CD4-positive, CD25-positive, alpha-beta regulatory T cell (primary cell): ENCODE data around the gene KCND2. TPM values are rescaled to one million over a fixed set of nuclear protein-coding genes. Genes with fewer than 3 reads are reported as not detected.

Source experiments
- ATAC-seq, 2 donors: fragments of 150-1000 bp; cut with Tn5 transposase; one replicate each; pipeline ENCODE4 v1.10.0; 2021; ENCODE audit warnings: low read depth in 2 of 2, moderate number of reproducible peaks in 2 of 2, moderate library complexity in 1 of 2
- DNase-seq, 3 donors: peaks; one replicate each; pipeline versions ENCODE4 v3.0.0 to v3.0.0-alpha.2; 2012 to 2022; ENCODE audit warnings: mixed read lengths in 1 of 3
- H3K27ac ChIP-seq: one replicate; pipeline ENCODE4 v1.7.0; 2013; ENCODE audit warnings: mild to moderate bottlenecking, low read length; ENCODE audit not compliant: insufficient read depth, poor library complexity, severe bottlenecking
- H3K27me3 ChIP-seq: one replicate; pipeline ENCODE4 v1.7.0; 2013; ENCODE audit warnings: low read length; ENCODE audit not compliant: control insufficient read depth, insufficient read depth
- H3K36me3 ChIP-seq: one replicate; pipeline ENCODE4 v1.7.0; 2013; ENCODE audit warnings: mild to moderate bottlenecking, low read length, moderate library complexity; ENCODE audit not compliant: control insufficient read depth, insufficient read depth
- H3K4me1 ChIP-seq: 2 replicates; pipeline ENCODE4 v1.7.0; 2013; ENCODE audit warnings: mild to moderate bottlenecking, low read length; ENCODE audit not compliant: insufficient read depth, control insufficient read depth, poor library complexity, severe bottlenecking
- H3K4me3 ChIP-seq: one replicate; pipeline ENCODE4 v1.7.0; 2013; ENCODE audit warnings: low read depth, mild to moderate bottlenecking, low read length, moderate library complexity
- H3K9me3 ChIP-seq, 2 experiments: 1 replicate in 1 of 2; 2 replicates in 1 of 2; pipeline ENCODE4 v1.7.0; 2013; ENCODE audit warnings: low read length in 2 of 2, mild to moderate bottlenecking in 1 of 2, moderate library complexity in 1 of 2; ENCODE audit not compliant: control insufficient read depth in 2 of 2
- H3K27ac Mint-ChIP-seq, 3 donors: one replicate each; pipeline ENCODE4 v1.8.0; 2020 to 2022; ENCODE audit warnings: mild to moderate bottlenecking in 3 of 3, mixed read lengths in 3 of 3, moderate library complexity in 2 of 3
- H3K27me3 Mint-ChIP-seq: one replicate; pipeline ENCODE4 v1.8.0; 2022; ENCODE audit warnings: mild to moderate bottlenecking, mixed read lengths
- H3K36me3 Mint-ChIP-seq: one replicate; pipeline ENCODE4 v1.8.0; 2020; ENCODE audit warnings: mixed read lengths
- H3K4me1 Mint-ChIP-seq, 4 donors: one replicate each; pipeline ENCODE4 v1.8.0; 2020 to 2022; ENCODE audit warnings: mixed read lengths in 4 of 4, mild to moderate bottlenecking in 1 of 4
- H3K4me3 Mint-ChIP-seq, 4 donors: one replicate each; pipeline ENCODE4 v1.8.0; 2020 to 2022; ENCODE audit warnings: mild to moderate bottlenecking in 4 of 4, mixed read lengths in 4 of 4, moderate library complexity in 3 of 4
- H3K9me3 Mint-ChIP-seq, 7 donors: one replicate each; pipeline ENCODE4 v1.8.0; 2020 to 2022; ENCODE audit warnings: mixed read lengths in 7 of 7, mild to moderate bottlenecking in 3 of 7, moderate library complexity in 2 of 7
- polyA plus RNA-seq, 4 donors: library from polyadenylated mRNA; unstranded; fragments of 300-500 nt; fragmentation: Illumina TruSeq; gene quantifications; one replicate each; pipeline ENCODE4 v1.2.3, GENCODE V29; 2021
- total RNA-seq: library from RNA; stranded (reverse); gene quantifications from one replicate; pipeline ENCODE4 v1.2.3, GENCODE V29; 2022

The KCND2 gene
- total and polyA plus RNA-seq, 5 donors from 2014 or later, result not detected

DNA sequence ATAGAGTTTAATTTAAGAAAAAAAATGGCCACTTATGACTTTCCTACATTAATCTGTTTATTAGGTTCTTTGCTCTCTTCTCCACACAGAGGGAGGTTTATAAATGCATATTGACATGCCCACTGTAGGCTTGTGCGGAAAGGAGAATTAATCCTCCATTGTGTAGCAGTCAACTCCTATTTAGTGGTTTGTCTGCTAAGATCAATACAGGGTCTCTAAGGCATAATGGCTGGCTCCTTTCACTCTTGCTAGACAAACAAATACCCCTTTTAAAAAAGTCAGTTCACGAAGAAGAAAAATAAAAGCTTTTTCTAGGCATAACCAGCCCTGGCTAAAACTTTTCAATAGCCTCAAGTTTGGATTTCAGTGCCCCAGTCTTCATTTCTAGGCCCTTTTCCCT is 443.3 kb downstream of the KCND2 start:
- no peak for DNase-seq
- Mint-ChIP-seq H3K4me1 (no peaks in the 10 kb centered on the region), H3K9me3 (peaks cover 0 to 1% (median 0%) of the 10 kb centered on the region in 7 donors), H3K27me3 (no peaks in the 10 kb centered on the region), H3K4me3 (no peak overlapping the region), H3K27ac (no peak overlapping the region), H3K36me3 (no peaks in the 10 kb centered on the region)
- H3K4me1 ChIP-seq, result no peaks in the 10 kb centered on the region
- H3K4me3 ChIP-seq, result no peak overlapping the region
- no peaks in the 10 kb centered on the region for H3K9me3 ChIP-seq
- no peaks in the 10 kb centered on the region for H3K36me3 ChIP-seq
- no peak overlapping the region for H3K27ac ChIP-seq
- no peaks in the 10 kb centered on the region for H3K27me3 ChIP-seq
- no peak for ATAC-seq

DNA sequence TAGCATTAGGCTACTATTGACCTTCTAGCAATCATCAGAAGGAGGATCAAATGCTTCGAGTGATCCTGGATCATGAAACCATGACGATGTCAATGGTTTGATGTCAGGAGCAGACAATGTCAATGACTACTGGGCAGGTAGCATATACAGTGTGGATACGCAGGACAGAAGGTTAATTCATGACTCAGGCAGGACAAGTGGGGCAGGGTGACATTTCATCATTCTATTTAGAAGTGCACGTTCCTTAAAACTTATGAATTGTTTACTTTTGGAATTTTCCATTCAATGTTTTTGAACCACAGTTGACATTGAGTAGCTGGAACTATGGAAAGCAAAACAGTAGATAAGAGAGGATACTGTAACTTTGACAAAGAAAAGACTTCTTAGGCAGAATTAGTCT is 444.2 kb downstream of the KCND2 start:
- H3K36me3 ChIP-seq, result no peaks in the 10 kb centered on the region
- no peaks in the 10 kb centered on the region for H3K4me1 ChIP-seq
- no peak overlapping the region for H3K4me3 Mint-ChIP-seq
- no peaks in the 10 kb centered on the region for H3K27me3 Mint-ChIP-seq
- no peak for ATAC-seq
- no peak for DNase-seq
- H3K27me3 ChIP-seq, result no peaks in the 10 kb centered on the region
- no peaks in the 10 kb centered on the region for H3K9me3 ChIP-seq
- H3K9me3 Mint-ChIP-seq, result peaks cover 0 to 1% (median 0%) of the 10 kb centered on the region in 7 donors
- H3K36me3 Mint-ChIP-seq, result no peaks in the 10 kb centered on the region
- H3K4me3 ChIP-seq, result no peak overlapping the region
- no peak overlapping the region for H3K27ac ChIP-seq
- no peaks in the 10 kb centered on the region for H3K4me1 Mint-ChIP-seq
- H3K27ac Mint-ChIP-seq, result no peak overlapping the region

DNA sequence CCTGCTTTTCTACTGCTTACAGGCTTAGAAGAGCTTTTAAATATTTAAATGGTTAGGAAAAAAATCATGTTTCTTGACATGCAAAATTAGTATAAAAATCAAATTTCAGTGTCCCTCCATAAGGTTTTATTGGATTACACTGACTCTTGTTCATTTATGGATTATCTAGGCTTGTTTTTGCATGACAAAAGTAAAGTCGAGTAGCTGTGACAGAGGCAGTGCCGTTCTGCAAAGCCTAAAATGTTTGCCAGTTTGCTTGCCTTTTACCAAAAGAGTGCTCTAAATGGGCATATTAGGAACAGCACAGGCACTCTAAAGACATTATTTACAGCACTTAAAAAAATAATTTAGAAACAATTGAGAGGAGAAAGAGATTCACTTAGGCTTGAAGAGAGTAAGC is 445.4 kb downstream of the KCND2 start:
- Histone ChIP-seq H3K4me3 (no peak overlapping the region), H3K36me3 (no peaks in the 10 kb centered on the region), H3K27me3 (no peaks in the 10 kb centered on the region), H3K4me1 (no peaks in the 10 kb centered on the region), H3K9me3 (no peaks in the 10 kb centered on the region), H3K27ac (no peak overlapping the region)
- no peak for ATAC-seq
- no peaks in the 10 kb centered on the region for H3K4me1 Mint-ChIP-seq
- no peak overlapping the region for H3K4me3 Mint-ChIP-seq
- H3K27me3 Mint-ChIP-seq, result no peaks in the 10 kb centered on the region
- DNase-seq, result no peak
- H3K27ac Mint-ChIP-seq, result no peak overlapping the region
- H3K36me3 Mint-ChIP-seq, result no peaks in the 10 kb centered on the region
- H3K9me3 Mint-ChIP-seq, result peaks cover 0 to 1% (median 0%) of the 10 kb centered on the region in 7 donors

DNA sequence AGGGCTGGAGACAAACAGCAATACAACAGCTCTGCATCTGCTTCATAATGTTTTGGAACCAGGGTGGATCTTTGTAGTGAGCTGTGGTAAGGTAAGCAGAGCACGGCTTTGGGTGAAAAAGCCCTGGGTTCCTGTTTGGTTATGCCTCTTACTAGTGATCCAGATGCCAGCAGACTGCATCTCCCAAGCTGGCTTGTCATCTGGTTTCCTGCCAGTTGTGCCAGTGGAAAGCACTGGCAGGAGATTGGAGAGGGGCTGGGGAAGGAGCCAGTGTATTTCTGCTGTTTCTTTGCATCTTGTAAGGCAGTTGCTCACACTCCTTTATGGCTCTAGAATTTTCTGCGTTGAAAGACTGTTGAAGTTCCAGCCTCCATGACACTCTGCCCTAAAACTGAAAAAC is 447.3 kb downstream of the KCND2 start:
- no peak for ATAC-seq
- Histone ChIP-seq H3K27ac (no peak overlapping the region), H3K36me3 (no peaks in the 10 kb centered on the region), H3K27me3 (no peaks in the 10 kb centered on the region), H3K4me3 (no peak overlapping the region), H3K4me1 (no peaks in the 10 kb centered on the region), H3K9me3 (no peaks in the 10 kb centered on the region)
- Mint-ChIP-seq H3K4me3 (no peak overlapping the region), H3K4me1 (no peaks in the 10 kb centered on the region), H3K27me3 (no peaks in the 10 kb centered on the region), H3K36me3 (no peaks in the 10 kb centered on the region), H3K9me3 (peaks cover 0 to 1% (median 0%) of the 10 kb centered on the region in 7 donors), H3K27ac (no peak overlapping the region)
- no peak for DNase-seq

DNA sequence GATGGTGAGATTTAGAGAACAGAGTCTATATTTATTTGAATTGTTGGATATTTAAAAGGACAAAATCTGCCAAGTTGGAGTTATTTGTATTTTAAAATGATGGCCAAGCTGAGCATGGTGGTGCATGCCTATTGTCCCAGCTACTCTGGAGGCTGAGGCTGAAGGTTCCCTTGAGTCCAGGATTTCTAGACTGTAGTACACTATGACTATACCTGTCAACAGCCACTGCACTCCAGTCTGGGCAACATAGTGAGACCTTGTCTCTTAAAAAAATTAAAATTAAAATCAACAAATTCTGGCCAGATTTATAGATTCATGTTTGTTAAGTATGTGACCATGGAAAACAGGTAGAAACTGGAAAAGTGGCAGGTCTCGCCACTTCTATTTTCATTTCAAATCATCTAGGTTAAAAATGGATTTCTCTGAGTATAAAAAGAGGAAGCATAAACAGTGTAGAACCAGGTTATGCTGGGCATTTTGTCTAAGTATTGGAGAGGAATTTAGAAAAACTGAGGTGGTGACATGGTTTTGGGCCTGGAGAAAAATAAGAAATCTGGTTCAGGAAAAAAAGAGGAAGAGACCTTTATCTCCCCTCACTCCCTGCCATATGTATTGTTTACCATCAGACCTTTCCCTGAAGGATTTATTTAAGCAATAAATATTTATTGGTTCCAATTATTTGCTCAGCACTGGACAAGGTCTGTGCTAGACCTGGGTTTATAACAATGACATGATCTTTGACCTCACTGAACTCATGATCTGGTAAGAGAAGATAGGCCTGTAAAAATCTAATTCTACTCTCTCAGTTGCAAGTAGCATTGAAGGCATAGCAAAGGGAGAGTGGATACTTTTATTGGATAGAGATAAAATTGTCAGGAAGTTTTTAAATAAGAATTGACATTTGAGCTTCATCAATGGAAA is 450.8 kb downstream of the KCND2 start:
- H3K4me1 ChIP-seq, result no peaks in the 10 kb centered on the region
- no peak overlapping the region for H3K27ac ChIP-seq
- Mint-ChIP-seq H3K27ac (no peak overlapping the region), H3K36me3 (no peaks in the 10 kb centered on the region), H3K4me1 (no peaks in the 10 kb centered on the region), H3K4me3 (no peak overlapping the region), H3K9me3 (no peaks in the 10 kb centered on the region), H3K27me3 (no peaks in the 10 kb centered on the region)
- ATAC-seq (no peak), DNase-seq (no peak)
- H3K36me3 ChIP-seq, result no peaks in the 10 kb centered on the region
- no peaks in the 10 kb centered on the region for H3K9me3 ChIP-seq
- H3K27me3 ChIP-seq, result no peaks in the 10 kb centered on the region
- H3K4me3 ChIP-seq, result no peak overlapping the region

DNA sequence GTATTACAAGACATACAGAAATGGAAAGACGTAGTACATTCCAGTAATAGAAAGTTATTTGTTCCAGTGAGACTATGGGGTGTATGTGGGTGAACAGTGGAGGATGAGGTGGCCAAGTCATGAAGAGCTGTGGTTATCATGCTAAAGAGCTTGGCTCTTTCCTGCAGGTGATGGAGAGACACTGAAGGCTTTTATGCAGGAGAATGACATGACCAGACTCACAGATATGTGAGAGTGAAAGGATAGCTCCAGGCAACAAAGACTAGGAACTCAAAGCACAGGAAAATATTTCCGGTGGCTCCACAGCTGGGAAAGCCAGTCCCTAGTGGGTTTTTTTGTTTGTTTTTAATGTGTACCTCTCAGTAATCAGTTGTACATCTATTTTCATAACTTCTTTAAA is 451.5 kb downstream of the KCND2 start:
- Mint-ChIP-seq H3K4me1 (no peaks in the 10 kb centered on the region), H3K36me3 (no peaks in the 10 kb centered on the region), H3K27me3 (no peaks in the 10 kb centered on the region), H3K9me3 (no peaks in the 10 kb centered on the region), H3K27ac (no peak overlapping the region), H3K4me3 (no peak overlapping the region)
- Histone ChIP-seq H3K4me3 (no peak overlapping the region), H3K27ac (no peak overlapping the region), H3K27me3 (no peaks in the 10 kb centered on the region), H3K9me3 (no peaks in the 10 kb centered on the region), H3K4me1 (no peaks in the 10 kb centered on the region), H3K36me3 (no peaks in the 10 kb centered on the region)
- ATAC-seq (no peak), DNase-seq (no peak)

DNA sequence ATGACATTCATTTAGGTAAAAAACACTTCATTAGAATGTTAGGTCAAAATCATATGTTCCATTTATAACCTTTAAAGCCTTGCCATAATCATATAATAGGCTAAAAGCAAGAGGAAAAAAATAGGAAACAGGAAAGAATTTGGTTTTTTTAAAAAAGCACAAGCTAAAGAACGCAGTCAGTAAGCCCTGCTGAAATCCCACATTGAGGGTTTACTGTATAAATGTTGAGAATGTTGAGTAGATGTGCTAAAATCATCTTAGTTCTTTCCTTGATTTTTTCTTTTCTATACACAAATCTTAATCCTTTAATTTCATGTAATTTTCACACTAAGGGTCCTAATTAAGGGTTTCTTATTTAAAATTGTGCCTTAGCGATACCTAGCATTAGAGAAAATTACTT is 452.0 kb downstream of the KCND2 start:
- H3K36me3 Mint-ChIP-seq, result no peaks in the 10 kb centered on the region
- H3K4me1 Mint-ChIP-seq, result no peaks in the 10 kb centered on the region
- H3K4me3 Mint-ChIP-seq, result no peak overlapping the region
- H3K4me3 ChIP-seq, result no peak overlapping the region
- ATAC-seq (no peak), DNase-seq (no peak)
- H3K27ac ChIP-seq, result no peak overlapping the region
- no peaks in the 10 kb centered on the region for H3K9me3 Mint-ChIP-seq
- H3K36me3 ChIP-seq, result no peaks in the 10 kb centered on the region
- H3K27ac Mint-ChIP-seq, result no peak overlapping the region
- H3K27me3 ChIP-seq, result no peaks in the 10 kb centered on the region
- H3K4me1 ChIP-seq, result no peaks in the 10 kb centered on the region
- H3K9me3 ChIP-seq, result no peaks in the 10 kb centered on the region
- no peaks in the 10 kb centered on the region for H3K27me3 Mint-ChIP-seq
